Breast epithelium (tissue), 3 donors: ENCODE results near the gene CD302.

Source experiments
- CTCF ChIP-seq, 3 donors: fragments of 450-650 bp; IDR thresholded peaks; one replicate each; pipeline ENCODE4 v1.5.1; 2016 to 2017; ENCODE audit warnings: antibody characterized with exemption in 3 of 3, mild to moderate bottlenecking in 3 of 3, moderate library complexity in 3 of 3
- POLR2A ChIP-seq: fragments of 450-650 bp; IDR thresholded peaks from one replicate; pipeline ENCODE4 v1.6.1; 2016; ENCODE audit warnings: antibody characterized with exemption, mild to moderate bottlenecking, moderate library complexity
- POLR2AphosphoS5 ChIP-seq, 3 donors: sonication (generic); formaldehyde crosslinking; IDR thresholded peaks; one replicate each; pipeline ENCODE4 v1.6.1; 2017; ENCODE audit warnings: antibody characterized with exemption in 3 of 3

GRCh38 chr2:159840616-159841015 lies 42.6 kb upstream of the CD302 start:
- TF ChIP-seq CTCF (IDR thresholded peaks at IDR 0.05), result no peak
- TF ChIP-seq POLR2A, result no peak
- no peak for TF ChIP-seq POLR2AphosphoS5 (IDR thresholded peaks at IDR 0.05)
